CD4-positive, alpha-beta T cell treated with Interleukin-1 beta for 1 hour (primary cell): ENCODE measurements around the gene IFT74.

Source experiments
- DNase-seq, 2 donors: peaks; one replicate each; pipeline ENCODE4 v3.0.0-alpha.2; 2020 to 2022

Gene IFT74

DNA sequence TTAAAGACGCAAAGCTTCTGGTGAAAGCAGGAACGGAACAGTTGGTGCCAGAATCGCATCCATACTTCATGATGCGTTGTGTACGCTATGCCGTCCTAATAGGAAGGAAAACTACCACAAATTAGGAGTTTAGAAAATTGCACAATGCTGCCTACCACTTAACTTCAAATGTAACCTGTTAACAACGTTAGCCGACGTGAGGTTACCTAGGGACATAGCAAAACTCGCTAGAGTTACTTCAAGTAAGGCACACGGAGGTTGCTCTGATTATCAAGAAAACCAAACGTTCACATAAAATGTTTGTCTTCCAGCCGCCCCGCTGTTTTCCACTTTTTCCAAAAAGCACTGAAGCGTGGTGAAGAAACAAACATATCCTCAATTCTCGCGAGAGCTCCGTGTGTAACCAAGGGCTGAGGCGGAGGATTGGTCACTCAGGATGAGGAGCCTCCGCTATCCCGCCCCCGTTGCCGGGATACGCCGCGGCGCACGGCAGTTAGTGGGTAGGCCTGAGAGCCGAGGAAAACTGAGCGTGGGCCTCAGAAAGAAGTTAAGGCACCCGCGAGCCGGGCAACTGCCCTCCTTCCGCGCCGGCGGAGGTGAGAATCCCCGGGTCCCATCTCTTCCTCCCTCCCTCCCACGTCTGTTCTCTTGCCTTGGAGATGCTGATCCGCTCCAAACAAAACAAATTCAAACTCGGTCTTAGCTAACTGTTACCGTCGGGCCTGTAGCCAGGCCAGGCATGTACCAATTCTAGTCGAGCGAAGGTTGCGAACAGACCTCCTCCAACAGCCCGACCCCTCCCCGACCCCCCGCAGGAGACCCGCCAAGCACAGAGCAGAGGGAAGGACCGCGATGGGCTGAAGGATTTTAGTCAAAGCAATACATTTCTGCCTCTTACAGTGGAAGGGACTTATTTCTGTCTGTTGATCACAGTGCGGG is at the start of gene IFT74:
Gene IFT74, plus strand, starts transcription at position 492 of the 939 bp plus-strand sequence. CDS start 5,556 bp downstream, outside the sequence.
- peak; percentile 94 to 95 for DNase-seq

DNA sequence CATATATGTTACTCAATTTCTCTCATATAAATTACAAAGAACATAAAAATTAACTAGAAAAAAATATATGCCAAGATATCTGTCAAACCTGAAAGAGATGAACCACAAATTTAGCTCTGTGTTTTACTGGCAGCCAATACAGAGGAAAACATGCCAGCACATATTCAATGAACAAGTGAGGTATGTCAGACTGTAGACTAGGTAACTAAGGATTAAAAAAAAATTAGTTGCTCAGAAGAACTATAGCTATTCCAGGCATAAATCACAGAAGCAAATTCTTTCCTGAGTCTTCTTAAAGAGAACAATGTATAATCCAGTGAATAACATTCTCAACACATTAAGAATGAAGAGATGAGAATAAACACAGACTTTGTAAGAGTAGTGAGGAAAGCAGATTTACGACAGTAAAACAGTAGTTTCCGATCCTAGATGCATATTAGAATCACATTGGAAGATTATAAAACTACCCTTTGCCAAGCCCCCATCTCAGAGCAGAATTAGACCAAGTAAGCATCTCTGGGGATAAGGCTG is 43.0 kb upstream of the IFT74 start:
- no peak for DNase-seq

DNA sequence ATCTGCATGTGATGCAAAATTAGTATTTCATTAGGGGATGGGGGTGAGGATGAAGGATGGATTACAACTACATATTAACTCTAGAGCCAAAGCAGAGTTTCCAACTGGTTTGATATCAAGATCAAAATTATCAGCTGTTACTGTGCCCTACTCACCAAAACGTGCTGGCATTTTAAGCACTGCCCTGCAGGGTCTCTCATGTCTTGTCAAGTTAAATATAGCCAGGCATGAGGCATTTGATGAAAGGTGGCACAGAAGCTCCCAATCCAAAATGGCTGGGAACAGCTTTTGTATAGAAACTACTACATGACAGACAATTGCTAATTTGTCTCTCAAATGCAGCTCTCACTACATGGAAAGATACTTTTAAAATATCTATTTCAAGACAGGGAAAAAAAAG is 36.5 kb upstream of the IFT74 start:
- no peak for DNase-seq

DNA sequence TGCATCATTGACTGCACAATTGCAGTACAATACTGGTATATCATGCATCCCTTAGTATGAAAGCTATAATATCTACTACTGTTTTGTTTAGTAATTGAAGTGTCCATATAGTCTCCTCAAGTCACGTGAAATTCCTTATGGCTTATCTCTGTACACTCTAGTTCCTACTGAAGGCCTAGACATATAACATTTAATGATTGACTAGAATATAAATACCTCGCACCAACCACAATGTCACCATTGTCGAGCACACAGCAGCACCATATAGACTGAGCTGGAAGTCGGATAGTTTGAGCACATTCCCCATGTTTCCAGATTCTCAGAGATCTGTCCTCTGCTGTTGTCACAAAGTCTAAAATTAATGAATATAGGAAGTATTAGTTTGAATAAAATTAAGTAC is 30.6 kb upstream of the IFT74 start:
- DNase-seq: no peak

DNA sequence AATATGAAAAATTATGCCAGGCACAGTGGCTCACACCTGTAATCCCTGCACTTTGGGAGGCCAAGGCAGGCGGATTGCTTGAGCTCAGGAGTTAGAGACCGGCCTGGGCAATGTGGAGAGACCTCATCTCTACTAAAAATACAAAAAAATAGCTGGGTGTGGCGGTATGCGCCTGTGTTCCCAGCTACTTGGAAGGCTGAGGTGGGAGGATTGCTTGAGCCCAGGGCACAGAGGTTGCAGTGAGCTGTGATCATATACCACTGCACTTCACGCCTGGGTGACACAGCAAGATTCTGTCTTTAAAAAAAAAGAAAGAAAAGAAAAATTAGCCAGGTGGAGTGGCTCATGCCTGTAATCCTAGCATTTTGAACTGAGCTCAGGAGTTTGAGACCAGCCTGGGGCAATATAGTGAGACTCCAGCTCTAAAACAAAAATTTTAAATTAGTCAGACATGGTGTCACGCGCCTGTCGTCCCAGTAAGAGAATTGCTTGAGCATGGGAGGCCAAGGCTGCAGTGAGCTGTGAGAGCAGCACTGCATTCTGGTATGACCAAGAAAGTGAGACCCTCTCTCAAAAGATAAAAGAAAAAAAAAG is 27.2 kb upstream of the IFT74 start:
- no peak for DNase-seq

DNA sequence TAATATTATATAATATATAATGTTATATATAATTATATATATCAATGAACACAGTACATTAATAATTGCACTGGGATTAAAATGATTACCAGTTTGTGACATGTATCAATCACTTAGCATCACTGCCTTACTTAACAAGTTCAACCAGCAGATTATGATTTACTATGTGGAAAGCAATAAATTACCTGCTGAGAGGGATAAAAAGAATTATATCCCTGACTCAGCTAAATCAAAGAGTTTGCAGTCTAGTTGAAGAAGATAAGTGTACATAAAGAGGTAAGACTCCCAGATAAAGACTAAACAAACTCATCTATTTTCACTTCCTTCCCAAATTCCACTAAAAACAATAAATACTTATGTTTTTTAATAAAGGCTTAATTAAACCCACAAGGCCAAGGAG is 20.4 kb upstream of the IFT74 start:
- DNase-seq: no peak

DNA sequence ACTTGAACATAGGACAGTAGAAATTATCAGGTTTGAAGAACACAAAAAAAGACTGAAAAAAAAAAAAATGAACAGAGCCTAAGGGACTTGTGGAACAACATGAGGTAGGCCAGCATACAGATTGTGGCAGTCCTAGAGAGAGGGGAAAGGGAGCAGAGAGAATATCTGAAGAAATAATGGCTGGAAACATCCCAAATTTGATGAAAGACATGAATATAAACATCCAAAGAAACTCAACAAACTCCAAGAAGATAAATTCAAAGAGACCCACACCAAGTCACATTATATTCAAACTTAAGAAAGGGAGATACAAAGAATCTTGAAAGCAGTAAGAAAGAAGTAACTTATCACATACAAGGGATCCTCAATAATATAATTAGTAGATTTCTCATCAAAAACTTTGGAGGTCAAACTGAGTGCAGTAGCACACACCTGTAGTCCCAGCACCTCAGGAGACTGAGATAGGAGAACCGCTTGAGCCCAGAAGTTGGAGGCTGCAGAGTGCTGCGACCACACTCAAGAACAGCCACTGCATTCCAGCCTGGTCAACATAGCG is 18.3 kb upstream of the IFT74 start:
- DNase-seq: no peak

DNA sequence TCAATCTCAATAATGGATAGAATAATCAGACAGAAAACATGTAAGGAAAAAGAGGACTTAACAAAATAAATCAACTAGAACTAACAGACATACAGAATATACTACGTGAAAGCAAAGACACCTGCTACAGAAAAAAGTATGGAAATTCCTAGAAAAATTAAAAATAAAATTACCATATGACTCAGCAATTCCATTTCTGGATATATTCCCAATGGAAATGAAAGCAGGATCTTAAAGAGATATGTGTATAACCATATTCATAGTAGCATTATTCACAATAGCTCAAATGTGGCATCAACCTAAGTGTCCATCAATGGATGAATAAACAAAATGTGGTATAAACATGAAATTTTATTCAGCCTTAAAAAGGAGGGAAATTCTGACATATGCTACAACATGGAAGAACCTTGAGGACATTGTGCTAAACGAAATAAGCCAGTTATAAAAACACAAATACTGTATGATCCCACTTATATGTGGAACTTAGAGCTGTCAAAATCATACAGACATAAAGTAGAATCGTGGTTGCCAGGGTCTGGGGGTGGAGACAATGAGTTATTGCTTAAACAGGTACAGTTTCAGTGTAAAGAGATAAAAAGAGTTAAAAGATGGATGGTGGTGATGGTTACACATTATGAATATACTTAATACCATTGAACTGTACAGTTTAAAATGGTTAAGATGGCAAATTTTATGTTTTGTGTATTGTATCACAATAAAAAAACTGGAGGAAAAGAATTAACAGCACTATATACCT is 16.1 kb upstream of the IFT74 start:
- DNase-seq: no peak

DNA sequence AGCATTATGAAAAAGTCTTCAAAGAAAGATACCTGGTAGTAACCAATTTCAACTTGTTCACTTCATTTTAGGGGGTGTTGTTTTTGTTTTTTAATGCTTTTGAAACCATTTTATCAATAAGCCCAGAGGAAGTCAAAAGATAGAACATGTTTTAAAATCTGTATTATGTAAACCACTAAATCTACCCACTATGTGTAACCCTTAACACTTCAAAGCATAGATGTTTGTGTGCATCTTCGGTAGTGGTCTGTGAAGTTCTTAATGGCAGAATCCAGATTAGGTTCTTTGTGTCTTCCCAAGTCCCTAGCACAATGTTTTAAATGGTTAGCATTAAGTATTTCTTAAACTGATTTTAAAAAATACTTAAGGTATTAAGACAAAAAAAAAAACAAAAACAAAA is 15.4 kb upstream of the IFT74 start:
- DNase-seq: no peak

DNA sequence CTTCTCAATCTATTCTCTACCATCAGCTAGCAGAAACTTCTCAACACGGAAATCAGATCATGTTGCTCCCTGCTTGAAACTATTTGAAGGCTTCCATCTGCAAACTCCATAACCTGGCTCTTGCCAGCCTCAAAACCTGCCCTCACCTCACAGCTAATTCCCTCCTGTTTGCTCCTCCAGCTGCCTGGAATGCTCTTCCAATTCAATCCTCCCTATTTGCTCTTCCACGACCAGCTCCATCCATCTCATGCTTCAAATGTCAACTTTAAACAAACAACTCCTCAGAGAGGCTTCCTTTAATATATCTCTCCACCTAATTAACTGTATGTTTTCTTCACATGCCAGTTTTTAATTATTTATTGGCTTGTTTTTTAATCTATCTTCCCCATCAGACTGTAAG is 10.6 kb upstream of the IFT74 start:
- DNase-seq: no peak

DNA sequence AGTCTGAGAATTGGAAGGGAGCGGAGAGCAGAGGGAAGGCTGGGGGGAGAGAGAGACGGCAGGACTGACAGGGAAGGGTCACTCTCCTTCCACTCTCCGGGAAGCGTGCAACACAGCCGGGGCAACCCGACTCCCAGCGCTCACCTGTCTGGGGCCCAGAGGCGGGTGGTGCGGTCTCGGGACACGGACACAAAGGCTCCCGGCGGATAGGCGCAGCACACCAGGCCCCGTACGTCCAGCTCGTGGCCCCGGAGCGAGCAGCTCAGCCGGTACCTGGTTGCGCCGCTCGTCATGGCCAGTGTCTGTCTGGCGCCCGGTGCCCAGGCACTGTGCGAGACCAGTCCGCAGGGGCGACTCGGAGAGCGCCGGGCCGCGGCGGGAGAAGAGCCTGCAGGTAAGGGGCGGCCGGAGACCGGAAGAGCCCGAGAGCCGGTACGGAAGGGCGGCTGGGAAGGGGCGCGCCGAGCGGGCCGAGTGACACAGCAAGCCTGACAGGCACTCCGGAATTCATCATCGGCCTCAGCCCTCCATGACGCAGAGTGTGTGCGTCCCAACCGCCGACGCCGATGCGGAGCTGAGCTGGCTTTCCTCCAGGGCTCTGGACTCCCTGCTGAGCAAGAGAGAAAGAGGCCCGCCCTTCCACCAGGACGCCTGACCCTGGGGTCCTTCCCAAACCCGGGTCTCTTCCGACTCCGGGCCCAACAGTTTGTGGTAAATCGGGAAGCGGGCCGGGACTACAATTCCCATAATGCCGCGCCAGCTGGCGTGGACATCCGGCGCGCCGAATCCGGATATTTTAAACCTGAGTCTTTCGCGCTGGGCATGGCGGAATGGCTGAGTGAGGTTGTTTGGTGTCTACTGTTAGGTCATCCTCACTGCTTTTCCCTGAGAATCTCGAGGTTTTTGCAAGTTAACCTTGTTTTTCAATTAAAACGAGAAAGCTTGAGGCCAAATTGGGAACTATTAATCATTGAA is 9.2 kb upstream of the IFT74 start, which contains the start of gene PLAA:
Gene PLAA, minus strand, starts transcription at position 490 of the 975 bp plus-strand sequence. Its CDS starts 197 bp downstream, at position 293.
- DNase-seq: peak; percentile 85 to 86

DNA sequence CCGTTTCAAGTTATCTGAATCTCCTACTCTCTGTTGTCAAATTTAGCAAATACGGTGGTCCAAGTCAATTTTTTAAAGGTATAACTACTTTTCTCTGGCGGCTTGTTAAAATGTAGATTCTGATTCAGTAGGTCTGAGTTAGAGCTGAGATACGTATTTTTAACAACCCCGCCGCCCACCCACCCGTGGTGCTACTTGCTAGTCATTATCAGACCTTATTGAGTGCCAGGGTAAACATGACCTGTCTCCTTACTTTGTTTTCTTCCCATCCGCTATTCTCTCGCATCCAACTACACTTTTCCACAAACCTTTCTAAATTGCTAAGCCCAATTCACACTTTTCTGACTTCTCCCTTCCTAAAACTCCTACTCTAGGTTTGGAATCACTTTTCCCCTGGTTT is 8.5 kb upstream of the IFT74 start:
- no peak for DNase-seq

DNA sequence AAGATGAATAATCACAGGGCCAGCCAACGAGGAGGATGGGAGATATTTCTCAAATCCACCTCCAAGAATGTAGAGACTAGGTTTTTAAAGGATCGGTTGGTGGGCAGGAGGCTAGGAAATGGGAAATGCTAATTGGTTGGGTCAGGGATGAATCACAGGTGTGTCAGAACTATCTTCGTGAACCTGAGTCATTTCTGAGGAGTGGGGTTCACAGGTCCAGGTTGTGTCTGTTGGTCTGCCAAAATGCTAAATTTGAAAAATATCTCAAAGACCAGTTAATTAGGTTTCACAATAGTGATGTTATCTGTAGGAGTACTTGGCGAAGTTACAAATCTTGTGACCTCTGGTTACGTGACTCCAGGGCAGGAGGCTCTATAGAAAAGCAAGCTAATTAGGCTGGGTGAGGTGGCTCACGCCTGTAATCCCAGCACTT is 6.6 kb upstream of the IFT74 start:
- no peak for DNase-seq

DNA sequence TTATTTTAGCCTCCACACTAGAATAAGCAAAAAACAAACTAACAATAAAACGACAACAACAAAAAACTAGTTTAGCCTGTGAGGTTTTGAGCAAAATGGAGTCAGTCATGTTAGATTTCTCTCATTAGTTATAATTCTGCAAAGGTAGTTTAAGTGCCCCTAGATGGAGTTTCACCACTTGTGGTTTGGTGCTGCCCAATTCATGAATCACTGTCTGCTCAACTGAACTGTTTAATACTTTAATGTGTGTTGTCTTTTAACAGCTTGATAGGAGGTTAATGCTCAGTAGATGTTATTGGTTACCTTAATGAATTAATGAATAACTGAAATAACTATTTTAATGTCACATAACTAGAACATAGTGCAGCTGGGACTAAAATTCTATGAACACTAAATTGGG is 5.7 kb upstream of the IFT74 start:
- DNase-seq: no peak

DNA sequence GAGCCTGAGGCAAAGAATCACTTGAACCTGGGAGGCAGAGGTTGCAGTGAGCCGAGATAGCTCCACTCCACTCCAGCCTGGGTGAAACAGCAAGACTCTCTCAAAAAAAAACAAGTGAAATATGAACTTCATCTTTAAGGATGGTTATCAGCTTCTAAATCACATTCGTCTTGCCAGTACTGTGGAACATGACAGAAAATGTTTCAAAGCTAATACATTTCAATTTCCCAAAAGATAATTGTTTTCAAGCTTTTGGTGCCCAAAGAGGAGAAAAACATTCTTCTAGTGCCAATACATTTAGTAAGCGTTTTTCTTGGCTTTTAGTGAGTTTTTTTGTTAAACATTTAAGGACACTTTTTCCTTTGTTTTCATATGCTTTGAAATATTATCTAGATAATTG is 4.4 kb upstream of the IFT74 start:
- DNase-seq: no peak

DNA sequence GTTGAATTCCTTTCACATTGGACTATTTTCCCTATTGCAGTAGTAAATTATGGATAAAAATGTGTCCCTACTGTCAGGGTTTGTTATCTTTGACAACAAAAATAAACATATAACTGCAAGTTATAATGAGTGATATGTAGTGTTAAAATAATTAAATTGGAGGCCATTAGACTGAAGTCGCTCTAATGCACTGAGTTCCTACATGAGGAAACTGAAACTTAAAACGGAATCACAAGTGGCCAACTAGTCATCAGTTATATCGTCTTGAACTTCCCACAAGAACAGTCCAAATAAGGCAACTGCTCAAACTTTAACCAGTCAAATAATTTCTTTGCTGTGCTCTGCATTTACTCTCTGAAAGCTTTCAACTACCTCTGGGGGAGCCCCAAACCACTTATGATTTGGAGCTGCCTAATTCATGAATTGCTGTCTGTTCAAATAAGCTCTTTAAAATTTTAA is 2.1 kb upstream of the IFT74 start:
- peak in 1 of 2 donors; percentile 30 for DNase-seq

DNA sequence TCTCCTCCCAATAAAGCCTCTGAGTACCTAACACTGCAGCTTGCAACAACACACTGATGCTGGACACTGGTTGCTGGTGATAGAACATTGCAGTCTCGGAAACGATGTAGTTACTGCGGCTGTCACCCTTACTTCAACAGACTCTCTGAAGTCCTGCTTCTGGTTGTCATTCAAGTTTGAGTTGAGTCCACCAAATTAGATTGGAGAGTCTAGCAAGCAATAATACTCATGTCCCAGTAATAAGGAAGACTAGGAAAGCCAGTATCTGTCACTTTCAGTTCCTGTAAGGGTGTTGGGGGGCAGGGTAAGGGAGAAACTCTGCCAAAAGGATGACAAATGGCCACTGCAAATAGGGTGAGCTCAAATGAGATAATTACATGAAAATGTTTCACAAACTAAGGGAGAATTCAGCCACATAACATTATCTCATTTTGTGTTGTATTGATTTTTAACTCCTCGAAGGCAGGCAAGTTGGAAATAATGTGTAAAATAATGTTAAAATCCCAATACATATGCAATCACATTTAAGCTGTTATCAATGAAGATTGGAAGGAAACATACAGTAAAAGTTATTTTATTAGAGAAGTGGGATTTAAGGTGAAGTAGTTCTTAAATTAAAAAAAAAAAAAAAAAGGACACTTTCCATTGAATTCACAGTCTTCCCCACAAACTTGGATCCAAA is 849 bp upstream of the IFT74 start:
- DNase-seq: peak; percentile 5 to 8

DNA sequence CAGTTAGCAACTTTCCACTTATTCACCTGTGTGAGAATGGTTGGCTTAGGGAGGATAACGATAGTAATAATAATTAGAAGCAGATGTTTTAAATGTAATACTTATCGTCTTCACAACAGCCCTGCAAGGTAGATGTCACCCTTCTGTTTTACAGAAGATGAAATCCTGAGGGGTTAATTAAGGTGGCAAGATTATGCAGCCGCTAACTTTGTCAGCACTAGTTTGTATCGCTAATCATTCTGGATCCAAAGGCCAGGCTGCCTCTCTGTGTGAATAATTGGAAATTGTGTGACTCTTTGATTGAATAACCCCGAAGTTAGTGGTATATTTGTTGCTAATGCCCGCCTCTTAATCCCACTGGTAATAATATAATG is 635 bp downstream of the IFT74 start:
- DNase-seq: no peak

DNA sequence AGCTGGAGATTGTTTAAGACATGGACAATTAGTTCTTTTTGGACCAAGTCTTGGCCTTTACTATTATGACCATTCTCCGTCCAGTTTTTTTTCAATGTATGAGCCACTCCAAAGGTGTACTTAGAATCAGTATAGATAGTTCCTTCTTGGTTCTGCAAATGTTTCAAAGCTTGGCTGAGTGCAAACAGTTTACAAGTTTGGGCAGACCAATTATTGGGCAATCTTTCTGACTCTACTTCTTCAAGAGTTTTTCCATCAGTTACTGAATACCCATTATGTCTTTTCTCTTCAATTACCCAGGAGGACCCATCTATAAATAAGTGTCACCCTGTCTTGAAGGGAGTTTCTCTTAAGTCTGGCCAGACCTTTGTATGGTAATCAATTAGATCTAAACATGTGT is 15.5 kb downstream of the IFT74 start:
- no peak for DNase-seq

DNA sequence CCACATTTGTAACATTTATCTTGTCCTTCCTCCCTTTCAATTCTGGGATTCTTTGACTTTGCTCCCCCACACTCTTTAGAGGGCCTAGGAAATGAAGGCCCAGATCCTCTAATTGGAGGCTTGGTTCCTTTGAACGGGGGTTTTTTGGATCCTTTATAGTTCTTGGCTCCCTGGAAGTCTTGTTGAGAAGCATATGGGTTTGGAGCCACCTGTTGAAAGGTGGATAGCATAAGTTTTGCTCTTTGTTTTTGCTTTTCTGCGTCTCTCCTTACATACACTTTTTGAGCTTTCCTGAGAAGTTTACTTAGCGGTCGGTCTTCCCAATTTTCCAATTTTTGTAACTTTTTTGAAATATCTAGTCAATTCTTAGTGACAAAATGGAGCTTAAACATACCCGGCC is 17.8 kb downstream of the IFT74 start:
- DNase-seq: no peak

DNA sequence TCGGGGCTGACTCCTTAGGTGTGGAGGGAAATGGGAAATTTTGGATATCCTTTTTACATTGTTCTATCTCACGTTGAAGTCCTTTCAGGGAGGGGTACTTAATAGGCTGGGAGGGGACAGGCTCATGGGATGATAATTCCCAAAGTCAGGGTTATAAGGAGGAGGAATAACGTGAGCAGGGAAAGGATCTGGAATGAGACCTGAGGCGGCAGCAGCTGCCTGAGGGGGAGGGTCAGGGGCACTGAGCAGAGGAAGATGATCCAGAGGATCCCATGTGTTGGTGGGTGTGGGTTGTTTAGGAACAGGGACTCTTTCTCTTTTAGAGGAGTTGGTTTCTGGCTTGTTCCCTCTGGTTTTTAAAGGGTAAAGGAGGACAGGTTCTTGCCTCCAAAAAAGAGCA is 18.7 kb downstream of the IFT74 start:
- DNase-seq: no peak
